Gastrocnemius medialis (tissue), 4 donors: ENCODE data around the gene GALNS.

Experiments used
- CTCF ChIP-seq, 5 experiments: fragments of 450-650 bp in 3 of 5; fragments of 200-600 bp in 2 of 5; sonication (generic) in 2 of 5; IDR thresholded peaks in 4 of 5; conservative IDR thresholded peaks in 1 of 5; 1 replicate in 4 of 5; 2 replicates in 1 of 5; pipeline ENCODE4 v1.5.1; 2016 to 2019; ENCODE audit warnings: antibody characterized with exemption in 5 of 5, mild to moderate bottlenecking in 3 of 5, moderate library complexity in 3 of 5
- POLR2A ChIP-seq, 2 donors: fragments of 450-650 bp; IDR thresholded peaks; one replicate each; pipeline ENCODE4 v1.6.1; 2017; ENCODE audit warnings: antibody characterized with exemption in 2 of 2, mild to moderate bottlenecking in 2 of 2, moderate library complexity in 2 of 2

DNA sequence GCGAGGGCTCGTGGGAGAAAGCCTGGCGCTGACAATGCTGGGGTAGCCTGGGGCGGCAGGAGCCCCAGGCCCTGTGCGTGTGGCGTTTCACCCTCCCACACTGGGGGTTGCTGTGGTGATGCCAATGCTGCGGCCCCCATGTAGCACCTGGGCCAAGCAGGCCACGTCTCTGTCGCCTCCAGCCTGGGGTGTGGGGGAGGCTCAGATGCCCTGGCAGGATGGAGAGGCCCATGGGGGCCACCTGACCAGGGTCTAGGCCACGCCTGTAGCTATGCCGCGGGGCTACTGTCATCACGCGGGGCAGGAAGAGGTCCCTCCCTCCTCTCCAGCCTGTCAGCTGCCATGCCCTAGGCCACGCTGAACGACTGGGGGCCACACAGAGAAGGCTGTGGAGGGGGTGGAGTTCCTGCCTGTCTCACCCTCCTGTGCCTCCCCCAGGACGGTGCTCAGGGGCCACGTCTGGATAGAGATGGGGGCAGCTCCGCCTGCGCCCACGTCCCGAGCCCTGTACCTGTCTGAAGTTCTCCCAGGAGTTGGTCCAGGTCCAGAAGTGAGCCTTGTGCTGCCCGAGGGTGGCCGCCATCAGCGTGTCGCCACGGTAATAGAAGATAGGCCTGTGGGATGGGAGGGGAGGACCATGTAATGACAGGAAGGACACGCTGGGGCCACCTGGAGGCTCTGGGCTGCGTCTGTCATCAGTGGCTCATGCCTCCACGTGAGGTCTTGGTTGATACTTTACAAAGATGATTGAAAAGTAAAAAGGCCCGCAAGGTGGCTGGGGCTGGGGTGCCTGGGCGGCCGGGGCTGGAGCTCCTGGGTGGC is 32.3 kb downstream of the GALNS start:
- TF ChIP-seq CTCF (IDR thresholded peaks at IDR 0.05 in 4 of 5, conservative IDR thresholded peaks at IDR 0.05 in 1 of 5) (no peak), POLR2A (IDR thresholded peaks at IDR 0.05) (no peak)
